Stimulated activated CD8-positive, alpha-beta memory T cell treated with anti-CD3 and anti-CD28 coated beads, Interleukin-12 subunit alpha, Interleukin-12 subunit beta, amount 100 ng/mL, for 4 hours (primary cell): ENCODE data around the gene MRNIP.

Source experiments
- DNase-seq: peaks from one replicate; pipeline ENCODE4 v3.0.0-alpha.2; 2020; ENCODE audit warnings: low read depth

The MRNIP gene

DNA sequence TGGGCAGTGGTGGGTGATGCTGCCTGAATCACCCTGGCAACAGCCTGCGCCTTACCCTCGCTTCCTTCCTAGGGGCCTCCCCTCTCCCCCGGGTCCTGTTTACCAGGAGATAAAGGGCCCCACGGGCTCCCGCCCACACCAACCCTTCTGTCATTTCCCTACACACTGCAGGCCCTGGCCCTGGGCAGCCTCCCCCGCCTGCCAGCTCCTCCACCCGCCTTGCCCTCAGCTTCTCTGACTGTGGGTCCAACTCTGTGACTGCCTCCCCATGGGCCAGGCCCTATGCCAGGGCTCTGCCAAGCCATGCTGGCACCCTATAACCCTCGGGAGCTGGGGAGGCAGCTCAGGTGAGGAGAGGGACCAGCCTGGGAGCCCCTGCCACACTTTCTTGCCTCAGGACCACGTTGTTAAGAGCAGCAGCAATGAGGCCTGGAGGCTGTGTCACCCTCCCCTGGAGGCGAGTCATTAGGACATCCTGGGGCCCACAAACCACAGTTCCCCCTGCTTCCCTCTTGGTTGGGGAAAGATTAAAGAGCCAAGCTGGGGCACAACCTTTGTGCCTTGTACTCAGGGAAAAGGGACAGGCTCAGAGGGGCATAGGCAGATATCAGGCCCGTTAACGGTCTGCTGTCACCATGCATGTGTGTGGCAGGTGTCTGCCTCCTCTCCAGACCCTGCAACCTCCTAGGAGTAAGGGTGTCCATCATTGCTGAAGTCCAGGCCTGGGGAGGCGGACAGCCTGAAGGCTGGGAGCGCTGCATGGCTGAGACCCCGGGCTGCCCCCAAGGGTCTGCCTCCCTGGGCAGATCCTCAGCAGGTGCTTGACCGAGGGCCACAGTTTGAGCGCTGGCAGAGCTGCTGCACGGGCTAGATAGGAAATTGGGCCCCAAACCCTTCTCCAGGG lies 54.7 kb downstream of the MRNIP start:
- DNase-seq: no peak

DNA sequence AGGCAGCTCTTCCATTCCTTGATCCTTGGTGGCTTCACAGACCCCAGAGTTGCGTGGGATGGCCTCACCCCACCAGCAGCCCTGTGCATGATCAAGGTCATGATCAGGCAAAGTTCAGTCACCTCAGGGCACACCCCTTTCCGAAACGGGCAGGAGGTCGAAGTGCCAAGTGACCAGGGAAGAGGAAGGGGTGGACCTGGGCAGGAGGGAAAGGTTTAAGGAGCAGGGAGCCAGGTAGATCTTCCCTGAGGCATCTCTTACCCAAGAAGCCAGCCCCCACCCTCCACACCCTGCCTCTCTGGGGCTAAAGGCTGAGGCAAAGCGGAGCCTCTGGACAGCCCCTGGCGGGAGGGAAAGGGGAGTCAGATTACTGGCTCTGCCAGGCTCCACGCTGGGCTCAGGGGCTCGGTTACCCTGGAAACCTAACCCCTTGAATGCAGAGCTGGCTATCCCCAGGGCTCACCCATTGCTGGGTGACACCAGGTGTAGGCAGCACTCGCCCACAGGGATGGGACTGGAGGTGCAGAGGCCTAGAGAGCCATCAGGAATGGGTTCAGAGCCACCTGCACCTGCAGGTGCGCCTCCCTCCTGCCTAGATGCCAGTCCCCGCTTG lies 55.6 kb downstream of the MRNIP start:
- no peak for DNase-seq

DNA sequence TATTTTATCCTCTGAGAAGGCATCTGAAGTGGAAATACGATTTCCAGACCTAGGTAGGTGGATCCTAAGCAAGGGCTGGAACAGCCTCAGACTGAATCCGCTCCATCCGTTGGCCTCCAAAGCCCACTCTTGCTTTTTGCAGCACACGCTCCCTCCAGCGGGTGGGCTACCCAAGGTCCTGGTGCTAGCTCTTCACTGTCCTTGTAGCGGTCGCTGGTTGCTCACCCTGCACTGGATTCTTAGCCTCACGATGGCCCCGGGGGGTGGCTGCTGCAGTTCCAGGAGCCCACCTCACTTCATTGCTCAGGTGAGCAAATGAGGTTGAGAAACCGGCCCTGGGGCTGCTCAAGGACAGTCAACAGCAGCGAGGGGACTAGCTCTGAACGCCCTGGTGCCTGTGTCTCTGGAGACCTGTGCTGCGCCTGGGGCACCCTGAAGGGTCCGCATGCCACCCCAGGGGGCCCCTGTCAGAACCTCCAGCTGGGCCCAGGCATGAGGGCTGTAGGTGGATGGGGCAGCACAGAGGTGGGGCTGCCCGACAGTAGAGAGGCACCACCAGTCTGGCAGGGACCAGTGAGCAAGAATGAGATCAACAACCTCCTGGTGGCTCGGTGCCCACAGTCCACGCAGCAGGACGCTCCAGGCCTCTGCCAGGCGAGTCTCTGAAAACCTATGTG lies 56.3 kb downstream of the MRNIP start:
- DNase-seq: no peak

DNA sequence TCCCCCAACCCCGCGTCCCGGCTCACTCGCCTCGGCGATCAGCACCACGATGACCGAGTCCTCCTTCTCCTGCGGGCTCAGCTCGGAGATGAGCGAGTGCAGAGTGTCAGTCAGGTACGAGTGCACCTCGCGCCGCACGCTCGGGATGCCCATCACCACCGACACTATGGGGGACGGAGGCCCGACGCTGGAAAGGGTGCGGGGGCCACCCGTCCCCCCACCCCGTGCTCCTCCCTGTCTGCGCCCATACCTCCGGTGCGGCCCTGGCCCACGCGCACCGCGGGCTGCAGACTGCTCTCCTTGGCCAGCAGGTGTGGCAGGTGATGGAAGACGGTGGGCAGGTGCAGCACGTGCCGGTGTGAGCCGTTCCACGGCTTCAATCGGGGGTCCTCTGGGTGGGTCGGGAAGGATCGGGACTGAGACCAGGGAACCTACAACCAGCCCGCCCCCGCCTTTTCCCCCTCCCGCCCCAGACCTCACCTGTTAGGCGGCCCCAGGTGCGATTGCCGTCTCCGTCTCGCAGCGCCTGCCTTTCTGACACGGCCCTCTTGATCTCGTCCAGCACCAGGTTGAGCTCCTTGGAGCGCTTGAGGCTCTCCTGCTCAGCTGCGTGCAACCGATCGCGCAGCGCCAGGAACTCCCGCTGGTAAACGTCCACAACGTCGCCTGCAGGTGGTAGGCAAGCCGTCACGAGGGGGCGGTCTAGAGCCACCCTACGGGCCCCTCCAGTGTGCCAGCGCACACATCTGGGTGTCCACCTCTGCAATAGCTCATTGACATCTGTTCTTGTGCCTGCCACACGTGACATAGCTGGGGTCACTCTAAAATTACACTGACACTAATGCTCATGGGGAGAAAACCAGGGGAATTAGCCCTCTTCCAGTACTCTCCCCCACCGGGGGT lies 57.1 kb downstream of the MRNIP start:
- DNase-seq: peak; percentile 73

DNA sequence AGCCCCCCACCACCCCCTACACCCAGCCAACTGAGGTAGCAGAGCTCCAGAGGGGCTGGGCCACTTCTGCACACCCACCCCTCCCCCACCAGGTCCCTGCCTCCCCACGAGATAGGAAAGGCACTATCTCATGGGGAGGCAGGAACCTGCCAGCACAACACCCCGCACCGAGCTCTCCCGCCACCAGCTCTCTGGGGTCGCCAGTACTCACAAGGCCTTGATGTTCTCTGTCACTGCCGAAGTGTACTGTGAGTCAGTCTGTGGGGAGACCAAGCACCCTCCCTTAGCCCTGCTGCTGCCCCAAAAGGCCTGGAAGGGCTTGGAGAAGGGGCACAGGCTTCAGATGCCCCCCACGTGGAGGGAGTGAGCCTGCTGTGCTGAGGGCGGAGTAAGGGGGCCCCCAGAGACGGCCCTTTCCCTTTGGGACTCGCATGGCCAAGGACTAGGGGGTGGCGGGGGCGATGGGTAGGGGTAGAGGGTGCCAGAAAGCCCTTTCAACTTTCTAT lies 57.9 kb downstream of the MRNIP start:
- DNase-seq: no peak

DNA sequence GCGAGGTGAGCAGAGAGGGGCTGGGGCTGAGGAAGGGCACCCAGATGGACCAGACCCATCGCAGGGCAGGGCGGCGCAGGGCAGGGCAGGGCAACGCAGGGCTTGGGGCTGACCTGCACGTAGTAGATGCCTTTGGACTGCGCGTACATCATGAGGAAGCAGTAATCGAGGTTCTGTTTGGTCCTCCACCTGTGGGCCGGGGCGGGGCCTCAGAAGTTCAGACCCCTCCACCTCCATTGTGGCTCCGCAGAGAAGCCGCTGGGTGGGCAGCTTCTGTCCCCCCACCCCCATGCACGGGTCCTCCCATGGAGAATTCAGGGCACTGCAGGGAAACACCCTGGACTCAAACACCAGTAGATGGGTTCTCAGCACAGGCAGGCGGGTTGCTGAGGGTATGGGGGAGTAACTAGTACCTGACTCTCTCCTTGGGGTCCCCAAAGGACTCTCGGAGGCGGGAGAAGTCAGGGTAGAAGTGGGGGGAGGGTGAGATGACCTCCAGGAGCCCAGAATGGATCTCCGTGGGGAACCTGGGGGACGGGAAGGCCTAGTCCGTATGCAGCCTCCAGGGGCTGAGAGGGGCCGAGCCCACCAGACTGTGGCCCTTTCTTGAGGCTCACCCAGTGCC lies 58.4 kb downstream of the MRNIP start:
- no peak for DNase-seq

DNA sequence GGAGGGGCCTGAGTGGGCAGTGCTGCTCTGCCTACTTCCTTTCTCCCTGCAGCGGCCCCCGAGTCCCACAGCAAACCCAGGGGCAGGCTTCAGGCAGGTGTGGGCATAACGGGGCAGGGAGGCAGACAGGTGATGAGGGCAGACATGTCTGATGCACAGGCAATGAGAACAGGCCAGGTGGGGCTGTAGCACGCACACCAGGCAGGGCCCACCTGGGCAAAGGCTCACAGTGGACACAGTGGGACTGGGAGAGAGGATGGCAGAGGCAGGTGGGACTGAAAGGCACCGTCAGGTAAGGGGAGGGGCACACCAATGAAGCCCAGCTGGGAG lies 59.0 kb downstream of the MRNIP start:
- DNase-seq: no peak

DNA sequence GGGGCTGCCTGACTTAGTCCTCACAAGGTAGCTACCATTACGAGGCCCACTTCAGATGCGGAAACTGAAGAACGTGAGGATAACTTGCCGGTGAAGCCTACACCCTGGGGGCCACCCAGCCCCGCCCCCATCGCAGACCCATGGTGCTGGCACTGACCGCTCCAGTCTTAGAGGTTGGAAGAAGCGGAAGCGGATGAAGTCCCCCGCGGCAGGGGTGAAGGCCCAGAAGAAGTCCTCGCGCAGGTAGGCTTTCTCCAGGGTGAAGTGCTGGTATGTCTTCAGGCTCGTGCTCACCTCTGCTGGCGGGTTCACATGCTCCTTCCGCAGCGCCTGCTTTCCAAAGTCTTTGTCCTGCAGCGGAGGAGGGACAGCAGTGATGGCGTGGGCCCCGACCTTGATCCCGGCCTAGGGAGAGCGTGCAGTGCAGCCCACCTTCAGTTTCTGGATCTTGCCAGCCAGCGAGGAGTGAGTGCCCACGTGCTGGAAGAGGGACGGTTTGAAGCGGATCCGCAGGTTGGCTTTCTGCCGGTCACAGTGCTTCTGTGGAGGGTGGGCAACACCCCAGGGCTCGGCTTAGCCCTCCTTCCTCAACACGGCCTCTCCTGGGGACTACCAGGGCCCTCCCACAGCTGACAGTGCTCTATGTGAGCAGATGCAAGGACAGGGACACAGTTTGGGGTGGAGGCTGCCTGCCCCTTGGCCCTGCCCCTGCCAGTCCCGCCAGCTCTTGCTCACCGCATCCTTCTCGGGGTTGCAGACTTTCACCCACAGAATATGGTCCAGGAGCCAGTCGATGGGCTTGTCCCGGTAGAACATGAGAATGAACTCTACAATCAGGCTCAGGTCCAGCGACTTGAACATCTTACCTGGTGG lies 59.6 kb downstream of the MRNIP start:
- DNase-seq: no peak

DNA sequence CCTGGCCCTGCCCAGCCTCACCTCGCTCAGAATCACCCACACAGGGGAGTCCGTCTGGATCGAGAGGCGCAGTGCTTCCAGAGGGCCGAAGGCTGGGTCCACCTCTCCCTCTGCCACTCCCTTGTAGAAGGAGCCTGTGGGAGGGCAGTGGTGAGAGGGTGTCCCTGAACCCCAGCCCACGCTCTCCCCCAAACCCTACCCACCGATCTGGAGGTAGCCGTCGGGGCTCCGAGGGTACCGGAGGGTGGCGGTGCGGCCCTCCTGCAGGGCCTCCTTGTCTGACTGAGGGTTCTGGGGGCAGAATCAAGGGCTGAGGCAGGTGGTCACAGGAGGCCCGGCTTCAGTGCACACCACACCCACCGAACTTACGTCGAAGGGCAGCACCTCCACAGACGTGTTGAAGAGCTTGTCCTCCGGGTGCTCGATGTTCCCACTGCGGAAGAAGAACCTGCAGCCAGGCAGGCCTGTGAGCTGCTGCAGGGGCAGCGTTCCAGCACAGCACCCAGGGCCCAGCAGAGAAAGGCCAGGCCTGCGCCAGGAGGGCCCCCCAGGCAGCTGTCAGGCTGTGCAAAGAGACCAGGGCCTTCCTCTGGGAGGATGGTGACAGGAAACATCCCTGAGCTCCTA lies 60.4 kb downstream of the MRNIP start:
- no peak for DNase-seq

DNA sequence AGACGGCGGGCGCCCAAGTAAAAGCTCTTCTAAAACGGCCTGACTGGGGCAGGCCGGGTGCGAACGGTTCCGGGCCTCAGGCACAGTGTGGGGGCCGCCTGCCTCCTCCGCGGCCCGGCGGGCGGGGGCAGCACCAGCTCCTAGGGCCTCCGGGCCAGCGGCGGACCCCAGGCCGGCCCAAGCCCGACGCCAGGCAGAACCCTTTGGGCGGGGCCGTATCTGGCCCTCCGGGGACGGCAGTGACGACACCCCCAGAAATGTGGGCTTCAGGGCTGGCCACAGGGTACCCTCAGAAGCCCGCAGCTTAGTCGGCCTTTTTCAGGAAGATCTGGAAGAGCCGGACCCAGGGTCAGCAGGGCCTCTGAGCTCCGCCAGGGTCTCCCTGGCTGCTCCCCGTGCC lies 60.9 kb downstream of the MRNIP start:
- DNase-seq: no peak

DNA sequence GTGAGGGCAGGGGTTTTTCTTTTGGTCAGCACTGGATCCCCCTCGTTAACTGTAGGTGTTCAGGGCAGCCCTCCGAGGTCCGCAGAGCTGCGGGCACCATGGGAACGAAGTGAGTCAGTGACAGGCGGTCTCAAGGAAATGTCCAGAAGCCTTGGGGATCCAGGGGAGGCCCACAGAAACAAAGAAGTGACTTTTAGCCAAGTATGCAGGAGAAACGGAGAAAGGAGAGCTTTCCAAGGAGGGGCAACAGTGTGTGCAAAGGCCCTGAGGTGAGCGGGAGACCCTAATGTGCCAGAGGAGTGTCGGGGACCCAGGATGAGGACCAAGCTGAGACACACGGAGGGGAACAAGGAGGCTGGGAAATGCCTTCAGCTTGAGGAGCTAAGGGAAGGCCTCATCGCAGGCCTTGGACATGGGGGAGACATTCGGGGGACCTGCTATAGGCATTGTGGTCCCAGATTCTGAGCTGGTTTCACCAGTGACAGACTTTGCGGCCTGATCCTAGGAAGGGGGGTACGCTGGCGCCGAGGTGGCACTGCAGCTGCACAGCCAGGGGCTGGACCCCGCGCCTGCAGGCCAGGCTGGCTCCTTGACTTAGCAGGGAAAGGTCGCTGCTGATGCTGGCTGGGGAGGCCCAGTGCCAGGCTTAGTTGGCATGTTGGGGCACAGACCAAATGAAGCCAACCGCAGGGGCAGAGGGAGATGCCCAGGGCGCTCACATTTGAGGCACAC lies 61.6 kb downstream of the MRNIP start:
- DNase-seq: no peak

DNA sequence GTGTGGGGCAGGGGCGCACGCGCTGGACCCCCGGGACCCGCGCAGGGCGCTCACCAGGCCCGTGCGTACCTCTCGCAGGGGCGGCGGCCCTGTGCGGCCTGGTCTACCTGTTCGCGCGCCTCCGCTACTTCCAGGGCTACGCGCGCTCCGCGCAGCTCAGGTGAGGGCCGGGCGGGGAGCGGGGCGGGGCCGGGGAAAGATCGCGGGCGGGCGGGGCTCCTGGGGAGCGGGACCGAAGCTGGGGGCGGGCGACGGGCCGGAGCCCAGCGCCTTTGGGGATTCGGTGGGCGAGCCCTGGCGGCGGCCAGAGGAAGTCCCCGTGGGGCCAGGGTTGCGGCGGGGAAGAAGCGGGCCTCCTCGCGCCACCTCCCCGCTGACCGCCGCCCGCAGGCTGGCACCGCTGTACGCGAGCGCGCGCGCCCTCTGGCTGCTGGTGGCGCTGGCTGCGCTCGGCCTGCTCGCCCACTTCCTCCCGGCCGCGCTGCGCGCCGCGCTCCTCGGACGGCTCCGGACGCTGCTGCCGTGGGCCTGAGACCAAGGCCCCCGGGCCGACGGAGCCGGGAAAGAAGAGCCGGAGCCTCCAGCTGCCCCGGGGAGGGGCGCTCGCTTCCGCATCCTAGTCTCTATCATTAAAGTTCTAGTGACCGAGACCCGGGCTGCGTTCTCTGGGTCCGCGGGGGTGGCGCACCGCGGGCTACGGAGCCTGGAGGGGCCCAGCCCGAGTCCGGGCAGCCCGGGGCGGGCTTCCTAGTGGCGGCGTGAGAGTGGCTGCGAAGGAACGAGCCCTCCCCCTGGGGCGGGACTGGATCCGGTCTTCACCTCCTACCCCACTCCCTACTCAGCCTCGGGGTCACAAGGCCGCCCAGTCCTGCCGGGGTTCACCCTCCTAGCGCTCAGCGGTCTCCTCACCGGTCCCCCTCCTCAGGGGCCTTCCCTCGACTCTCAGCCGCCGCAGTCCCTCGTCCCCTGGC lies 62.5 kb downstream of the MRNIP start:
- peak; percentile 48 for DNase-seq

DNA sequence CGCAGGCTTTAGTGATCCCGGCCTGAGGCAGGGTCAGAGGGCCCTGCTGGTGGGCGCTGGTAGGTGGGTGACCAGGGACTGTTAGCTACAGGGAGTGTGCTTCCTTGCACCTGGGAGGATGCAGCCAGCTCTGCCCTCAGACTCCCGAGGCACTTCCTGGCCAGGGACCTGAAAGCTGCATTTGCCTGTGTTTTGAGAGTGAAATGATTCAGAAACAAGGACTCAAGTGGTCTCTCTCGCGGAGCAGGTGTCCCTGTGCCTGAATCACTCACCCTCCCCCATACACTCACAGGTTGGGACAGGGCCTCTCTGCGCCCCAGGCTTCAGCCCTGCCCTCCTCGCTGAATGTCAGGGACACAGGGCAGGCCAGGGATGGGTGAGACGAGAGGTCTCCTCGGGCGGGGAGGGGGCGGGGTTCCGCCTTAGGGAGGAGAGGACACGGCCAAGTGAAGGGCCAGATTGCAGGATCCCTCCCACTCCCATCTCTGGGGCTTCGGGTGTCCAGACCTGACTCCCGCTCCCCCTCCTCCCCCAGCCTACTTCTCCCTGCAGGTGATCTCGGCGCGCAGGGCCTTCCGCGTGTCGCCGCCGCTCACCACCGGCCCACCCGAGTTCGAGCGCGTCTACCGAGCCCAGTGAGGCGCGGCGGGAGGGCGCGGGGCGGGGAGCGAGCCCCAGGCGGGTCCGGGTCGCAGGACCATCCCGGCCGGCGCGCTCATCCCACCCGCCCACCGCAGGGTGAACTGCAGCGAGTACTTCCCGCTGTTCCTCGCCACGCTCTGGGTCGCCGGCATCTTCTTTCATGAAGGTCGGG lies 63.4 kb downstream of the MRNIP start:
- no peak for DNase-seq

DNA sequence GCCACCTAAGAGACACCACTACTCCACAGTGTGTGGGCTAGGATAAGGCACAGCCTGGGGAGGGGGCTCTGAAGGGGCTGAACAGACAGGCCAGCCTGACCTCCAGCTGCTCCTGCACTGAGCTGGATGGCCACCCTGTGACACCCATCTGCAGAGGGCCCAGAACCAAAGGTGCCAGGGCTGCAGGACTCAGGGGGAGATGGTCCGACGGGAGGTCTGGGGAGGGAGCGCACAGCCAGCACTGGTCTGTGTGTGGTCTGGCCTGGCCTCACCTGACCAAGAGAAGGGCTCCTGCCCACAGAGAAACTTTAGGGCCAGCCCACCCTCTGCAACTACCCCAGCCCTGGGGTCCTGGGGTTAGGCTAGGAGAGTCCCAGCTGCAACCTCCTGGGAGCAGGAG lies 64.0 kb downstream of the MRNIP start:
- DNase-seq: no peak

DNA sequence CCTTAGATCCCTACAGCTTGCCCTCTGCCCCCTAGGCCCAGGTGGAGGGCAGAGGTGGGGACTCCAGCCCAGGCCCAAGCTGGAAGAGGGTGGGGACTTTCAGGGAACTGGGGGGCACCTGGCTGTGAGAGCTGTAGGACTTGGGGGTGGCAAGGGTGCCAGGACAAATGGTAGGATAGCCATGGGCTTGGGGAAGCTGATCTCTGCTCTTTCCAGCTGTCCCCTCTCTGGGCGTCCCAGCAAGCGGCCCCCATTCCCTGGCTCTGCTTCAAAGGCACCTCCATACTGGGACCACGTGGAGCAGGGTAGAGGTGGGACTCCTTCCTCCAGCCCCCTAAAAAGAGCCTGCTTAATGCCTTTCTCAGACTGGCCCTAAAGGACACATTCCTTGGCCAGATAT lies 64.4 kb downstream of the MRNIP start:
- no peak for DNase-seq

DNA sequence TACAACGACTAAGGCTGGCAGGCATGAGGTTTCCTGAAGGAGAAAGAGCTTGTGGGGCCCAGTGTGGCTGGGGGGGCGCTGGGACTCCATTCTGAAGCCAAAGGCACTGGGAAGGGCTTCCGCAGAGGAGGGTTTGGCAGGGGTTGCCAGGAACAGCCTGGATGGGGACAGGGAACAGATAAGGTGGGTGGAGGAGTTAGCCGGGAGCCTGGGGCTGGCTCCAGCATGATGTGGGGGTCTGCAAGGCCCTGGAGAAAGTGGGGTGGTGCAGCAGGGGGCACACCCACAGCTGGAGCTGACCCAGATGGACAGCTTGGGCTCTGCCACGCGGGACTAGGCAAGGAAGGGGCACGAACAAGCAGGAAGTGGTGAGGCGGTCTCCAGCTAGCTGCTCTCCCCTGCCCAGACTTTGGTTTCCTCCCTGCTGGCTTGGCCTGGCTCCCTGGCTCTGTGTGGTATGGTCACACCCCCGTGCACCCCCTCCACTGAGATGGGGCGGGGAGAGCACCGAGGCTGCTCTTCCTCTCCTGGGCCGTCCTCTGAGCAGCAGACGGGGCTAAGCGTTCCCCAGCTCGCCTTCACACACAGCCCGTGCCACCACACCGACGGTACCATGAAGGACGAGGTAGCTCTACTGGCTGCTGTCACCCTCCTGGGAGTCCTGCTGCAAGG lies 65.0 kb downstream of the MRNIP start, which contains the start of gene LTC4S:
LTC4S (plus strand) TSS at position 519 of the 672 bp plus-strand sequence; CDS start at position 614, 95 bp downstream.
- DNase-seq: no peak
